ENCODE results near the gene MED16. TPM values are rescaled to one million over a fixed set of nuclear protein-coding genes. Genes with fewer than 3 reads are reported as not detected.

MED16 gene
- total RNA-seq, 1 experiment from 2014 or later: 83.1 TPM

DNA sequence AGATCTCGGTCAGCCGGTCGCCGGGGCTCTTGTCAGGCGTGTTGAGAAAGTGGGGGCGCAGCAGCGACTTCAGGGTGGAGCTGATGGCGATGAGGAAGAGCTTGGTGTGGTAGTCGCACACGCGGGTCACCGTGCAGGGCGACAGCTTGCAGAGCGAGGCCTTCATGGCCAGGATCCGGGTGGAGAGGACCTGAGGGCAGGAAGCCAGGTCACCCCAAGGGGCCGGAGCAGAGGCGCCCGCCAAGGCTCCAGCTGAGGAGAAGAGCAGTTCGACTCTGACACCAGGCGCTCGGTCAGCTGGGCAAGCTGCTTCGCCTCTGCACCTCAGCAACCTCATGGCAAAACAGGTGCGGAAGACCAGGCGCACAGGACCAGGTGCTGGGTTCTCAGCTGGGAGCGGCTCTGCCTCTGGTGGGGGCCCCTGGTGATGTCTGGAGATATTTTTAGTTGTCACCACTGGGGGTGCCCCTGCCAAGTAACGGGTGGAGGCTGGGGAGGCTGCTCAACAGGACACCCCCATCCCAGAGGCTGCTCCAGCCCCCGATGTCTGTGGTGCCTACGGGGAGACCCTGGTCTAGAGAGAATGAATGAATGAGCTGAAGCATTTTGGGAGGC lies 17.6 kb downstream of the MED16 start:
- H2BK5ac ChIP-seq (ENCODE audit: insufficient read length, low read length): no peak overlapping the region
- H4K20me1 ChIP-seq (ENCODE audit: control insufficient read depth, insufficient read depth, insufficient read length): no peaks in the 10 kb centered on the region
- no peak overlapping the region for H3K56ac ChIP-seq (ENCODE audit: insufficient read length, low read depth, low read length)
- no peak overlapping the region for H2AK5ac ChIP-seq (ENCODE audit: insufficient read length, low read length)
- no peak overlapping the region for H3K4ac ChIP-seq (ENCODE audit: low read depth, low read length)
- no peak overlapping the region for H3K23ac ChIP-seq (ENCODE audit: insufficient read length, low read depth, low read length)
- H3K9me3 ChIP-seq (ENCODE audit: control insufficient read depth, low read depth, low read length): no peaks in the 10 kb centered on the region
- Mint-ChIP-seq H3K4me1 (peaks cover 0 to 5% of the 10 kb centered on the region in 2 experiments; a peak in 1 of 4 replicates), H3K9me3 (peaks cover 6 to 7% of the 10 kb centered on the region in 2 experiments), H3K4me3 (no peak overlapping the region; a peak in 1 of 5 replicates), H3K27ac (no peak overlapping the region), H3K27me3 (ENCODE audit: low read depth) (no peaks in the 10 kb centered on the region; the same call in 1 of the 2 replicates), H3K36me3 (ENCODE audit: insufficient read depth in 1 of 3, low read depth in 3 of 3) (peaks cover 21 to 45% (median 33%) of the 10 kb centered on the region in 3 experiments)
- no peak for DNase-seq
- H4K8ac ChIP-seq (replicated peaks; ENCODE audit: insufficient read length, low read depth, low read length): no peak overlapping the region
- WGBS (ENCODE audit: extremely low coverage, insufficient read length, low lambda C conversion rate): no CpG with 5 or more reads among the region's 28 CpGs
- H3K4me1 ChIP-seq (ENCODE audit: insufficient read depth, low read length): no peaks in the 10 kb centered on the region
- H3K18ac ChIP-seq (ENCODE audit: insufficient read length, low read depth, low read length): no peak overlapping the region
- H3K14ac ChIP-seq (ENCODE audit: insufficient read depth, low read length): no peak overlapping the region
- no peak overlapping the region for H3K27ac ChIP-seq (ENCODE audit: insufficient read length, low read depth, low read length)
- H3K4me2 ChIP-seq (ENCODE audit: insufficient read depth, insufficient read length, low read length): no peak overlapping the region
- no peak overlapping the region for H3K9ac ChIP-seq (ENCODE audit: extremely low read depth, insufficient read length, low read length)
- H2BK15ac ChIP-seq (ENCODE audit: low read depth, low read length): no peak overlapping the region
- H4K5ac ChIP-seq (ENCODE audit: insufficient read length, low read depth, low read length): no peak overlapping the region
- H3K27me3 ChIP-seq (ENCODE audit: insufficient read depth, low read length): no peaks in the 10 kb centered on the region
- H2AFZ ChIP-seq (ENCODE audit: low read length): no peak overlapping the region
- H2BK20ac ChIP-seq (ENCODE audit: low read depth, low read length, poor library complexity, severe bottlenecking): no peak overlapping the region
- H4K91ac ChIP-seq (ENCODE audit: insufficient read length, low read depth, low read length): no peak overlapping the region
- no peak overlapping the region for H2BK12ac ChIP-seq (ENCODE audit: insufficient read length, low read depth, low read length)
- TF ChIP-seq, protein P1, sequence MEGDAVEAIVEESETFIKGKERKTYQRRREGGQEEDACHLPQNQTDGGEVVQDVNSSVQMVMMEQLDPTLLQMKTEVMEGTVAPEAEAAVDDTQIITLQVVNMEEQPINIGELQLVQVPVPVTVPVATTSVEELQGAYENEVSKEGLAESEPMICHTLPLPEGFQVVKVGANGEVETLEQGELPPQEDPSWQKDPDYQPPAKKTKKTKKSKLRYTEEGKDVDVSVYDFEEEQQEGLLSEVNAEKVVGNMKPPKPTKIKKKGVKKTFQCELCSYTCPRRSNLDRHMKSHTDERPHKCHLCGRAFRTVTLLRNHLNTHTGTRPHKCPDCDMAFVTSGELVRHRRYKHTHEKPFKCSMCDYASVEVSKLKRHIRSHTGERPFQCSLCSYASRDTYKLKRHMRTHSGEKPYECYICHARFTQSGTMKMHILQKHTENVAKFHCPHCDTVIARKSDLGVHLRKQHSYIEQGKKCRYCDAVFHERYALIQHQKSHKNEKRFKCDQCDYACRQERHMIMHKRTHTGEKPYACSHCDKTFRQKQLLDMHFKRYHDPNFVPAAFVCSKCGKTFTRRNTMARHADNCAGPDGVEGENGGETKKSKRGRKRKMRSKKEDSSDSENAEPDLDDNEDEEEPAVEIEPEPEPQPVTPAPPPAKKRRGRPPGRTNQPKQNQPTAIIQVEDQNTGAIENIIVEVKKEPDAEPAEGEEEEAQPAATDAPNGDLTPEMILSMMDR (conservative IDR thresholded peaks at IDR 0.05): no peak
- no peak overlapping the region for H3T11ph ChIP-seq (ENCODE audit: low read length)
- H3K23me2 ChIP-seq (ENCODE audit: insufficient read length, low read depth, low read length, poor library complexity, severe bottlenecking): peaks cover 3% of the 10 kb centered on the region
- no peak overlapping the region for H2BK120ac ChIP-seq (ENCODE audit: low read depth, low read length, poor library complexity, severe bottlenecking)
- no peaks in the 10 kb centered on the region for H3K79me1 ChIP-seq (ENCODE audit: insufficient read depth, low read depth, low read length, poor library complexity, severe bottlenecking)
- H3K79me2 ChIP-seq (ENCODE audit: insufficient read depth, low read length): no peaks in the 10 kb centered on the region

Measured in H9 (cell line).